GM10248 (cell line): ENCODE measurements around the gene KIFC1.

ENCODE experiments used
- CTCF ChIA-PET: fragments of 300-600 bp; sonication (Branson Sonifier 250); formaldehyde crosslinking; extraction: SDS; loops from one replicate; lab custom pipeline; 2021; ENCODE audit warnings: antibody characterized with exemption; lab: Yijun Ruan, JAX
- POLR2A ChIA-PET: fragments of 350-650 bp; sonication (Branson Sonifier 250); formaldehyde crosslinking; extraction: SDS; loops from one replicate; lab custom pipeline; 2020; ENCODE audit warnings: antibody characterized with exemption; lab: Yijun Ruan, JAX
- DNase-seq: peaks from one replicate; pipeline ENCODE4 v3.0.0; 2012; ENCODE audit errors: extremely low spot score
- TF ChIP-seq, protein P1 (sequence below): IDR thresholded peaks from 2 replicates; pipeline ENCODE4 v1.5.1; 2012; ENCODE audit warnings: mild to moderate bottlenecking, low read depth; ENCODE audit errors: extremely low read depth, missing control alignments, control extremely low read depth

KIFC1 gene

DNA sequence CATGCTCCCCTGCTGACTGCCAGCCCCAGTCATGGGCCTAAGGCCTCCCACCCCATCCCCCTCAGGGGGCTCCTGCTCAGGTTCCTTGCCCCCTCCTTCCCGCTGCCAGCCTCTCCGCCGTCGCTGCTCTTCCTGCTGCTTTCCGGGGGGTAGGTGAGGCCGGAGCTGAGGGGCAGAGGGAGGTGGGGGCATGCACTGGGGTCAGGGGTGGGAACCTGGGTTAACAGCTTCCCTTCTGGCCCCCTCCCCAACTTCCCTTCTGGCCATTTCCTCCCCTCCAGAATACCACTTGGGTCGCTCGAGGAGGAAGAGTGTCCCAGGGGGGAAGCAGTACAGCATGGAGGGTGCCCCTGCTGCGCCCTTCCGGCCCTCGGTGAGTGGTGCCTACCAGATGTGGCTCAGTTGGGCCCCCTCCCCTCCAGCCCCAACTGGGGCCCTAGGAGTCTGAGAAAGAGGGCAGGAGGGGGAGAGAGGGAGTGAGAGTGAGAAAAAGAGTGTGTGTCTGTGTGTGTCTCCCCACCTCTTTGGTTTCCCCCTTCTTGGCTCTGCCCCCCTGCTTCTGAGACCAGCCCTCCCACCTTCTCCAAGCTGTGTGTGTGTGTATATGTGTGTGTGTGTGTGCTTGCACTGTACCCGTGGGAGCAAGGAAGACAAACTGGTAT, 40.4 kb downstream of the KIFC1 start:
- CTCF ChIA-PET = interaction anchor here (0.7 kb wide), 1 partner anchor 10 kb away, joined by 4 read pairs; no protein-coding TSS in a partner anchor
- TF ChIP-seq, protein P1, sequence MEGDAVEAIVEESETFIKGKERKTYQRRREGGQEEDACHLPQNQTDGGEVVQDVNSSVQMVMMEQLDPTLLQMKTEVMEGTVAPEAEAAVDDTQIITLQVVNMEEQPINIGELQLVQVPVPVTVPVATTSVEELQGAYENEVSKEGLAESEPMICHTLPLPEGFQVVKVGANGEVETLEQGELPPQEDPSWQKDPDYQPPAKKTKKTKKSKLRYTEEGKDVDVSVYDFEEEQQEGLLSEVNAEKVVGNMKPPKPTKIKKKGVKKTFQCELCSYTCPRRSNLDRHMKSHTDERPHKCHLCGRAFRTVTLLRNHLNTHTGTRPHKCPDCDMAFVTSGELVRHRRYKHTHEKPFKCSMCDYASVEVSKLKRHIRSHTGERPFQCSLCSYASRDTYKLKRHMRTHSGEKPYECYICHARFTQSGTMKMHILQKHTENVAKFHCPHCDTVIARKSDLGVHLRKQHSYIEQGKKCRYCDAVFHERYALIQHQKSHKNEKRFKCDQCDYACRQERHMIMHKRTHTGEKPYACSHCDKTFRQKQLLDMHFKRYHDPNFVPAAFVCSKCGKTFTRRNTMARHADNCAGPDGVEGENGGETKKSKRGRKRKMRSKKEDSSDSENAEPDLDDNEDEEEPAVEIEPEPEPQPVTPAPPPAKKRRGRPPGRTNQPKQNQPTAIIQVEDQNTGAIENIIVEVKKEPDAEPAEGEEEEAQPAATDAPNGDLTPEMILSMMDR = no peak
- no peak for DNase-seq
- POLR2A ChIA-PET = no interaction called here

DNA sequence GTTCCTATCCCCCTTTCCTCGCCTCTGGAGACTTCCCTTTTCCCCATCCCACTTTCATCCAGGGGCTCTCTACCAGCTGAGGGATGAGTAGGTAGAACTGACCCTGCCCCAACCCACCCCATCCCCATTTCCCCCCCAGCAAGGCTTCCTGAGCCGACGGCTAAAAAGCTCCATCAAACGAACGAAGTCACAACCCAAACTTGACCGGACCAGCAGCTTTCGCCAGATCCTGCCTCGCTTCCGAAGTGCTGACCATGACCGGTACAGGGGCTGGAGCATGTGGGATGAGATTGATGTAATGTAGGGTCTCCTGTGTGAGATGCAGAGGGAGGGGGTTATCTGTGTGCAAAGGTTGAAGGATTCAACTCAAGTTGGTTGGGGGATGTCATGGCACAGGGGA, 40.9 kb downstream of the KIFC1 start:
- ChIA-PET POLR2A (no interaction called here), CTCF (interaction anchor here (0.7 kb wide), 1 partner anchor 10 kb away, joined by 4 read pairs; no protein-coding TSS in a partner anchor)
- TF ChIP-seq, protein P1 = no peak
- no peak for DNase-seq

DNA sequence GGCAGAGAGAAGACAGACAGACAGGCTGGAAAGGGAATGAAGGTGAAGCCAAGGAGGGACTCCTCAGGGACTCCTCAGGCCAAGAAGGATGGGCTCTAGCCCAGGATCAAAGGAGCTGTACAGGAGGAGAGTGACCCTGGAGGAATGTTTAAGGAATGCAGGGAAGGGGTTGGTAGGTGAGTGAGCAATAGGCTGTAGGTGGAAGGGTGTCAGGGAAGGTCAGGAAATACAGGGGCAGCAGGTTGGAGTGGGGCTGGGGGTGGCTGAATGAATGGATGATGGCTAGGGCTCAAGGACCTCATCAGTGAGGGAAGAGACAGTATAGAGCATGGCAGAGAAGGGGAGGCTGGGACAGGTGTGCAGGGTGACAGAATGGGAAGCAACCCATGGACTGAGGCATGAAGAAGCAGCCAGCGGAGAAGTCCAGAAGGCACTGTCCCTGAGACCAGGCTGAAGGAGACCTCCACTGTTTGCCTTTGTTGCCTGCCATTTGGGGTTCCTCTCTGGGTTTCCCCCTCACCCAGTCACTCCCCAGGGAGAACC, 41.4 kb downstream of the KIFC1 start:
- DNase-seq = no peak
- TF ChIP-seq, protein P1 = no peak
- CTCF ChIA-PET = no interaction called here
- POLR2A ChIA-PET = no interaction called here

DNA sequence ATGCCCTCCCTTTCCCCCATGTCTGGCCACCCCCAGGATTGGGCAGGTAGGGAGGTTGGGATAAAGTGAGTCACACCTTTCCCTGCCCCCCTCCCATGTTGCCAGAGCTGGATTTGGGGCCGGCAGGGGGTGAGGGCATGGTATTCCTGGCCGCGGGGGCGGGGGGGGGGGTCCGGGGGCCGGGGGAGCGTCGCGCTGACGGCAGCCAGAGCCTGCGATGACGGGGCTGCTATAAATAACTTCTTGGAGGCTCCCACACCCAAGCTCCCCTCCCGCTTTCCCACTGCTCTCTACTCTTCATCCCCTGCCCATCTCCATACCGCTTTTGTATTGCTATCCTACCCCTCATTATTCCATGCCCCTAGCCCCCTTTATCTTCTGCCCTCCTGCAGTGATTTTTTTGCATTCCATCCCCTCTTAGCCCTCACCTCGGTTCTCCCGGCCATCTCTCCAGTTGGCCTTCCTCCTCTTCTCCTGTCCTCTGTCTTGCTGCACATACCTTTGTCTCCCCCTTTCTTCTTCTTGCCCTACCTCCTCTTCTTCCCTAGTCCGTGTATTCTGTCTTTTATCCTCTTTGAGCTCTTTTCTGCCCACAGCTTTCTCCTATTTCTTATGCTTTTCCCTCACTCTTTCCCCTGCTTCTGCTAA, 42.0 kb downstream of the KIFC1 start:
- CTCF ChIA-PET = interaction anchor here (1.0 kb wide), 1 partner anchor 10 kb away, joined by 3 read pairs; no protein-coding TSS in a partner anchor
- TF ChIP-seq, protein P1 = no peak
- POLR2A ChIA-PET = no interaction called here
- DNase-seq = no peak

DNA sequence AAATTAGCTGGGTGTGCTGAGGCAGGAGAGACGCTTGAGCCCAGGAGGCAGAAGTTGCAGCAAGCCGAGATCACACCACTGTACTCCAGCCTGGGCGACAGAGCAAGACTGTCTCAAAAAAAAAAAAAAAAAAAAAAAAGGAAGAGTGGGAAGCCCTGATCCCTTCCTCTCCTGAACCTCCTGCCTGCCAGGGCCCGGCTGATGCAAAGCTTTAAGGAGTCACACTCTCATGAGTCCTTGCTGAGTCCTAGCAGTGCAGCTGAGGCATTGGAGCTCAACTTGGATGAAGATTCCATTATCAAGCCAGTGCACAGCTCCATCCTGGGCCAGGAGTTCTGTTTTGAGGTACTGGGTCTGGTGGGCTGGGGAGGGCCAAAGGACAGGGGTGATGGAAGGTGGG, 43.3 kb downstream of the KIFC1 start:
- CTCF ChIA-PET = interaction anchor here (2.0 kb wide), 1 partner anchor 9 kb away, joined by 8 read pairs; no protein-coding TSS in a partner anchor
- POLR2A ChIA-PET = interaction anchor here (0.6 kb wide), 1 partner anchor 156 kb away, joined by 4 read pairs; no protein-coding TSS in a partner anchor
- no peak for DNase-seq
- TF ChIP-seq, protein P1 = no peak

DNA sequence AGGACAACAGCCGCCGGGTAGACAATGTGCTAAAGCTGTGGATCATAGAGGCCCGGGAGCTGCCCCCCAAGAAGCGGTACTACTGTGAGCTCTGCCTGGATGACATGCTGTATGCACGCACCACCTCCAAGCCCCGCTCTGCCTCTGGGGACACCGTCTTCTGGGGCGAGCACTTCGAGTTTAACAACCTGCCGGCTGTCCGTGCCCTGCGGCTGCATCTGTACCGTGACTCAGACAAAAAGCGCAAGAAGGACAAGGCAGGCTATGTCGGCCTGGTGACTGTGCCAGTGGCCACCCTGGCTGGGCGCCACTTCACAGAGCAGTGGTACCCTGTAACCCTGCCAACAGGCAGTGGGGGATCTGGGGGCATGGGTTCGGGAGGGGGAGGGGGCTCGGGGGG, 46.0 kb downstream of the KIFC1 start:
- POLR2A ChIA-PET = no interaction called here
- TF ChIP-seq, protein P1 = no peak
- CTCF ChIA-PET = no interaction called here
- DNase-seq = no peak
